Subcutaneous abdominal adipose tissue (tissue), 5 donors: ENCODE results near the gene ABCA2.
"Not testable (repeated sequence)": the region's sequence is repeated elsewhere in the genome, so short reads cannot be mapped to it uniquely, and the experiment has no call there.

Source experiments
- H3K27ac ChIP-seq: one replicate; pipeline ENCODE4 v1.7.0; 2013; ENCODE audit warnings: low read depth, mild to moderate bottlenecking, inconsistent platforms, low read length, moderate library complexity
- H3K27me3 ChIP-seq, 5 donors: one replicate each; pipeline ENCODE4 v1.7.0; 2013; ENCODE audit warnings: low read length in 5 of 5, inconsistent platforms in 1 of 5; ENCODE audit not compliant: control insufficient read depth in 5 of 5, insufficient read depth in 4 of 5
- H3K36me3 ChIP-seq, 5 donors: one replicate each; pipeline ENCODE4 v1.7.0; 2013; ENCODE audit warnings: low read length in 5 of 5; ENCODE audit not compliant: control insufficient read depth in 5 of 5, insufficient read depth in 5 of 5
- H3K4me1 ChIP-seq, 5 donors: one replicate each; pipeline ENCODE4 v1.7.0; 2013; ENCODE audit warnings: low read length in 5 of 5, mild to moderate bottlenecking in 3 of 5, moderate library complexity in 1 of 5; ENCODE audit not compliant: control insufficient read depth in 5 of 5, insufficient read depth in 5 of 5
- H3K4me3 ChIP-seq, 5 donors: one replicate each; pipeline ENCODE4 v1.7.0; 2013; ENCODE audit warnings: low read length in 5 of 5, low read depth in 1 of 5
- H3K9ac ChIP-seq, 5 donors: one replicate each; pipeline ENCODE4 v1.7.0; 2013; ENCODE audit warnings: low read length in 5 of 5, mild to moderate bottlenecking in 4 of 5, moderate library complexity in 3 of 5
- H3K9me3 ChIP-seq, 5 donors: one replicate each; pipeline ENCODE4 v1.7.0; 2013; ENCODE audit warnings: low read length in 5 of 5; ENCODE audit not compliant: control insufficient read depth in 5 of 5
- donor health status: healthy.
- donor health status: healthy.
- donor health status: healthy.
- donor health status: healthy.
- donor health status: healthy.

The ABCA2 gene

DNA sequence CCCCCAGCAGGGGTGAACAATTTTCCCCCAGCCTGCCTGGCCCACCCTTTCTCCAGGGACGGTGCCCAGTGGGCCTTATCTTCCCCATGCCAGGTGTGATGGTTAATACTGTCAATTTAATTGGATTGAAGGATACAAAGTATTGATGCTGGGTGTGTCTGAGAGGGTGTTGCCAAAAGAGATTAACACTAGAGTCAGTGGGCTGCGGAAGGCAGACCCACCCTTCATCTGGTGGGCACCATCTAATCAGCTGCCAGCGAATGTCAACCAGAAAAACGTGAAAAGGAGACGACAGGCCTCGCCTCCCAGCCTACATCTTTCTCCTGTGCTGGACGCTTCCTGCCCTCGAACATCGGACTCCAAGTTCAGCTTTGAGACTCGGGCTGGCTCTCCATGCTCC lies 9.4 kb upstream of the ABCA2 start:
- Histone ChIP-seq H3K27ac (no peak overlapping the region), H3K27me3 (peaks cover 0 to 3% (median 0%) of the 10 kb centered on the region in 5 donors), H3K9me3 (no peaks in the 10 kb centered on the region), H3K4me1 (peaks cover 0 to 35% (median 15%) of the 10 kb centered on the region in 5 donors), H3K9ac (no peak overlapping the region), H3K36me3 (peaks cover 0 to 37% (median 14%) of the 10 kb centered on the region in 5 donors), H3K4me3 (no peak overlapping the region)

DNA sequence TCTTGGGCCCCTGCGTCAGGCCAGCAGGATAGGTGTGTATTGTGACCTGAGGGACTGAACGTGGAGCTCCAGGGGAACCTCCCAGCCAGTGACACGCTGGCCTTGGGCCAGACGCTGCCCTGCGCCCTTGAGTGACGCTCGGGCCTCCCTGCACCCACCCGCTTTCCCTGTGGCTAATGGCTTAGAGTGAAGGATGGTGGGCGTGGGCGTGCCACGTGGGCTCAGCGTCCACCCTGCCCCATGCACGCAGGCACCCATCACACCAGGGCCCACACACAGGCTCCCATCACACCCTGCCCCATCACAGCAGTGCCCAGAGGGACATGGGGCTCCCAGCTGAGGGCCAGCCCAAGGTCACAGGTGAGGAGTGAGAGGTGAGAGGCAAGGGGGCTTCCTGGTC lies 9.0 kb upstream of the ABCA2 start:
- Histone ChIP-seq H3K36me3 (peaks cover 0 to 37% (median 14%) of the 10 kb centered on the region in 5 donors), H3K9ac (no peak overlapping the region), H3K4me1 (peaks cover 0 to 38% (median 15%) of the 10 kb centered on the region in 5 donors), H3K27me3 (peaks cover 0 to 3% (median 0%) of the 10 kb centered on the region in 5 donors), H3K4me3 (no peak overlapping the region), H3K9me3 (no peaks in the 10 kb centered on the region), H3K27ac (no peak overlapping the region)

DNA sequence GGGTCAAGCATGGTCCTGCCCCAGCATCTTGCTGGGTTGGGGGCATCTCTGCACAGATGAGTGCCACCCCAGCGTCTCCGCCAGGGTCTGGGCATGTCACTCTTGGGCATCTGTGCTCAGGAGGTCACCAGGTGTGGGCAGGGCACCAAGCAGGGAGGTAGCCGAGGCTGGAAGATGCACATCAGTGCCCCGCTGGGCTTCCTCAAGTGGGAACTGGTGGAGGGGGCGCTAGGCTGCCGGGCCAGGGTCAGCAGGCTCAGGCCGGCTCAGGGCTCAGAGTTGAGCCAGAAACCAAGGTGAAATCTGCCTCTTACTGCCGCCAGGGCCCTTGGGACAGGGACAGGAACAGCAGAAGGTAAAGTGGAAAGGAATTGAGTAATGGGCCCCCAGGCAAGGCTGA lies 7.9 kb upstream of the ABCA2 start:
- no peak overlapping the region for H3K9ac ChIP-seq
- no peaks in the 10 kb centered on the region for H3K9me3 ChIP-seq
- peaks cover 0 to 38% (median 16%) of the 10 kb centered on the region in 5 donors for H3K4me1 ChIP-seq
- no peak overlapping the region for H3K27ac ChIP-seq
- H3K4me3 ChIP-seq = no peak overlapping the region
- H3K27me3 ChIP-seq = peaks cover 0 to 3% (median 0%) of the 10 kb centered on the region in 5 donors
- H3K36me3 ChIP-seq = peaks cover 0 to 31% (median 14%) of the 10 kb centered on the region in 5 donors

DNA sequence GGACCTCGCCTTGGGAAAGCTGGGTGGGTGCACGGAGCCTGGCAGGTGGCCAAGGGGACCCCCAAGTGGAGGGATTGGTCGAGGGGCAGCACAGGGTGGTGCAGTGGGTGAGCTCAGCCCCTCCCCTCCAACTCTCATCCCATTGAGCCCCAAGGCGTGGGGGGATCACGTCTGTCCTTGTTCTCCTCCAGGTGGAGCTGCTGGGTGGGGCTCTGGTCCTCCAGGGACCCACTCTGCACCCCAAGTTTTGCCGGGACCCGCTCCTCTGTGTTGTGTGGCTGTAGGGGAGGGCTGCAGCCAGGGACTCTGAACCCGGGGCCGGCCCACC lies 7.4 kb upstream of the ABCA2 start:
- peaks cover 0 to 38% (median 21%) of the 10 kb centered on the region in 5 donors for H3K4me1 ChIP-seq
- peaks cover 0 to 2% (median 0%) of the 10 kb centered on the region in 5 donors for H3K27me3 ChIP-seq
- no peaks in the 10 kb centered on the region for H3K9me3 ChIP-seq
- H3K9ac ChIP-seq = no peak overlapping the region
- H3K4me3 ChIP-seq = no peak overlapping the region
- H3K27ac ChIP-seq = no peak overlapping the region
- H3K36me3 ChIP-seq = peaks cover 0 to 27% (median 12%) of the 10 kb centered on the region in 5 donors

DNA sequence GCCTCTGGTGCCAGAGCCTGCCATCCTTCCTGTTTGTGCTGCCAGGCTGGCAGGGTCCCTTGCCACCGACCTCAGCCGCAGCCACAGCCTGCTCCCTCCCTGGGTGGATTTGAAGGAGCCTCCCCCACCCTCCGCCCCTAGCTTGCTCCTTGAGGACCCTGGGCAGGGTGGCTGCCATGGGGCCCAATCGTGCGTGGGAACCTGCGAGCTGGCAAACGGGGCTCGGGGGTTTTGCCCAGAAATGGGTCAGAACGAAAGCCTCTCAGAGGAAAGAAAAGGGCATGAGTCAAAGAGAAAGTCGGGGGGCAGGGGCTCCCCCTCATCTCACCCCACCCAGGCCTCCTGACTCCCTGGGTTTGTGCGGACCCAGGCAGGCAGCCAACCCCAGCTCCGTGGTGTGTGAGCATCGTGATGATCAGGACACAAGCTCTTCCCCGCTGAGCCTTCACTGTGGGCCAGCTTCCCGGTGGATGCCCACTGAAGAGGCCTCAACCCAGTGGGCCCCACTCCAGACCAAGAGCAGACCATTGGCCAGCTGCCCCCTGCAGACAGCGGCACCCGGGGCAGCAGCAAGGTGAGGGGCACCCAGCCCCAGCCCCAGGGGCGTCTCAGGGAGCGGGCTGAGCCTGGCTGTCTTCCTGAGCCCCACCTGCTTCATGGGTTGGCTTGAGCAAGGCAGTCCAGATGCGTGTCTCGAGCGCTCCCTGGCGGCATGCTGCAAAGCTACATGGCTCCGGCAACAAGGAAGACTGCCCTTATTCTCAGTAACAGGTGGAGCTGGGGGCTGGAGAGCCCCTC lies 6.9 kb upstream of the ABCA2 start:
- Histone ChIP-seq H3K27me3 (no peaks in the 10 kb centered on the region), H3K4me1 (peaks cover 0 to 42% (median 25%) of the 10 kb centered on the region in 5 donors), H3K27ac (no peak overlapping the region), H3K36me3 (peaks cover 0 to 22% (median 10%) of the 10 kb centered on the region in 5 donors), H3K9me3 (no peaks in the 10 kb centered on the region), H3K9ac (peak overlapping the region in 1 of 5 donors; percentile 25), H3K4me3 (no peak overlapping the region)

DNA sequence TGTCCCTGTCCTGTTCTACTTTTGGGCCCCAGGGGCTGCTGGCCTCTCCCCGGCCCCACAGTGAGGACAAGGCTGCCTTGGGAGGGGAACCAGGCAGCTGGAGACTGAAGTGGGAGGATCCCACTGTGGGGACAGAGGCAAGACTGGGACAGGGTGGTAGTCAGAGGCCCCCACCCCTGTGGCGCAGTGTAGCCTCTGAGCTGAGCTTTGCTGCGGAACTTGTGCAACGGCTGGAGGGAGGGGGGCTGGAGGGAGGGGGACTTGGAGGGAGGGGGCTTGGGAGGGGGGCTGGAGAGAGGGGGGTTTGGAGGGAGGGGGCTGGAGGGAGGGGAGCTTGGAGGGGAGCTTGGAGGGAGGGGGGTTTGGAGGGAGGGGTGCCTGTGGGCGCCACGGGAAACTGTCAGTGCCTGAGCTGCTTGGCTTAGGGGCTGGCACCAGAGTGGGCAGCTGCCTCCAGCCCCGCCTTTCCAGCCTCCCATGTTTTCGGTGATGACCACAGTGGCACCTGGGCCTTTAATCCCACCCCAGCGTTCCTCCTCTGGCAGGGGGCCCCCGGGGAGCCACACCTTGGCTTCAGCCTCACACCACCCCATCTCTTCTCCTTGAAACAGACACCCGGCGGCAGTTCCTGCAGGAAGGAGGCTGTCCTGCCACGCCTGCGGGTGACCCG lies 6.1 kb upstream of the ABCA2 start:
- peaks cover 0 to 15% (median 6%) of the 10 kb centered on the region in 5 donors for H3K36me3 ChIP-seq
- no peaks in the 10 kb centered on the region for H3K9me3 ChIP-seq
- H3K27ac ChIP-seq = no peak overlapping the region
- peaks cover 0 to 48% (median 30%) of the 10 kb centered on the region in 5 donors for H3K4me1 ChIP-seq
- H3K9ac ChIP-seq = no peak overlapping the region
- peak overlapping the region in 1 of 5 donors; percentile 45 for H3K4me3 ChIP-seq
- H3K27me3 ChIP-seq = no peaks in the 10 kb centered on the region

DNA sequence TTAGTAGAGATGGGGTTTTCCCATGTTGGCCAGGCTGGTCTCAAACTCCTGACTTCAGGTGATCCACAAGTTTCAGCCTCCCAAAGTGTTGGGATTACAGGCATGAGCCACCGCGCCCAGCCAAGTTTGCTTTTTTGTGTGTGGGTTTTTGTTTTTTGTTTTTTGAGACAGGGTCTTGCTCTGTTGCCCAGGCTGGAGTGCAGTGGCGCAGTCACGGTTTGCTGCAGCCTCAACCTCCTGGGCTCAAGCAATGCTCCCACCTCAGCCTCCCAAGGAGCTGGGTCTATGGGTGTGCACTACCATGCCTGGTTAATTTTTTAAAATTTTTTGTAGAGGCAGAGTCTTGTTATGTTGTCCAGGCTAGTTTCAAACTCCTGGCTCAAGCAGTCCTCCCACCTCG lies 5.4 kb upstream of the ABCA2 start:
- H3K9me3 ChIP-seq, H3K27me3 ChIP-seq, H3K27ac ChIP-seq, H3K36me3 ChIP-seq, H3K9ac ChIP-seq: not testable (repeated sequence)
- peak overlapping the region in 2 of 5 donors; percentile 22 to 45 for H3K4me3 ChIP-seq
- peaks cover 0 to 55% (median 37%) of the 10 kb centered on the region in 5 donors for H3K4me1 ChIP-seq

DNA sequence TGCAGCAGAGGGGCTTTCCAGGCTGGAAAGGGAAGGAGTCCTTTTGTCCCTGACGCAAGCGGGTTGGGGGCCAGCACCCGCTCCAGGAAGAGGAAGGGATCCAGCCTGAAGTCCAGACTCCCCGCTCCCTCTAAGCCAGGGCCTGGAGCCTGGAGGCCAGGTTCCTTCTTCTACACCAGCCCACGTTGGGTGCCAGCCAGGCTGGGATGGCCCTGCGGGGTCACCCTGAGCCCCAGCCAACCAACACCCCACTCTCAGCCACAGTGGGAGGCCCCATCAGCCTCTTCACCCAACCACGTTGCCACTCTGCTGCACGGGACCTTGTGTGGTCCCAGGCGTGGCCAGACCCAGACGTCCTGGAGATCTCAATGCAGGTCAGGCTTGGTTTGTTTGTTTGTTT lies 4.8 kb upstream of the ABCA2 start:
- peaks cover 0 to 58% (median 39%) of the 10 kb centered on the region in 5 donors for H3K4me1 ChIP-seq
- peaks cover 0 to 8% (median 0%) of the 10 kb centered on the region in 5 donors for H3K36me3 ChIP-seq
- peak overlapping the region in 4 of 5 donors; percentile 5 to 48 (median 26) for H3K4me3 ChIP-seq
- no peak overlapping the region for H3K27ac ChIP-seq
- peak overlapping the region in 2 of 5 donors; percentile 26 to 41 for H3K9ac ChIP-seq
- H3K9me3 ChIP-seq = no peaks in the 10 kb centered on the region
- no peaks in the 10 kb centered on the region for H3K27me3 ChIP-seq

DNA sequence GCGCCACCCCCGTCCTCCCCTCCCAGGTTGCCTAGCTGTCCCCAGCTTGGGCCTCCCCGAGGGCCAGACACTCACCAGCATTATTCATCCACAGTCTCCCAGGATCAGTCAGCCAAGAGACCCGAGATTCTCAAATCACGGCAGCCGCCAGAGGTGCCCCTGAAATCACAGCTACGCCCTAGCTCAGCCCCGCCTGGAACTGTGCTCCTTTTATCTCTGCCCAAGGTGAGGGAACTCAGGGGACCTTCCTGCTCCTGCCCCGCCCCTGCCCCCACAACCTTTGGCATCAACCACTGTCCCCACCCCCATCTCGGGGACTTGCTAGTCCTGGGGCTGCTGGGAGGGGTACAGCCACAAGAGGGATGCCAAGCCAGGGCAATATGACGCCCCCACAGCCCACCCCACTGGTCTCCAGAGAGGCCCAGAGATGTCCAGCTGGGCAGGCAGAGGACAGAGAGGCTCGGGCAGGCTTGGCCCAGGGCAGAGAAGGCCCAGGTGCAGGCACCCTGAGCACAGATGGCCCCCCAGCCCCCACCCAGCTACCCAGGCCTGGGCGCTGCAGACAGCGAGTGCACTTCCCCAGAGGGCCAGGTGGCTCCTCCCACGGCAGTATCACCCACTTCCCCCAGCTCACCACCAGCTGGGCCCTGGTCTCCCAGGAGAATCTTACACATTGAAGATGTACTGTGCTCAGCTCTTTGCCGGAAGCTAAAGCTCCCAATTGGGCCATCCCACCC lies 4.0 kb upstream of the ABCA2 start, which contains the start of gene FUT7:
Gene FUT7, minus strand, starts transcription at position 185 of the 737 bp plus-strand sequence. Its CDS starts 97 bp downstream, at position 88.
- peaks cover 0 to 2% (median 0%) of the 10 kb centered on the region in 5 donors for H3K36me3 ChIP-seq
- peak within 1 kb of the TSS in 3 of 5 donors; percentile 5 to 45 (median 6) for H3K4me3 ChIP-seq
- H3K9ac ChIP-seq = peak within 1 kb of the TSS in 2 of 5 donors; percentile 26 to 41
- peaks cover 3 to 64% (median 45%) of the 10 kb centered on the region in 5 donors for H3K4me1 ChIP-seq
- no peaks in the 10 kb centered on the region for H3K9me3 ChIP-seq
- H3K27me3 ChIP-seq = no peaks in the 10 kb centered on the region
- H3K27ac ChIP-seq = no peak within 1 kb of the TSS
